ENCODE measurements around the gene AOX1. TPM values are rescaled to one million over a fixed set of nuclear protein-coding genes. Genes with fewer than 3 reads are reported as not detected.
"Not testable (repeated sequence)": the region's sequence is repeated elsewhere in the genome, so short reads cannot be mapped to it uniquely, and the experiment has no call there.

Gene AOX1
- total RNA-seq, 2 donors from 2014 or later, result 0.17 to 0.26 TPM

DNA sequence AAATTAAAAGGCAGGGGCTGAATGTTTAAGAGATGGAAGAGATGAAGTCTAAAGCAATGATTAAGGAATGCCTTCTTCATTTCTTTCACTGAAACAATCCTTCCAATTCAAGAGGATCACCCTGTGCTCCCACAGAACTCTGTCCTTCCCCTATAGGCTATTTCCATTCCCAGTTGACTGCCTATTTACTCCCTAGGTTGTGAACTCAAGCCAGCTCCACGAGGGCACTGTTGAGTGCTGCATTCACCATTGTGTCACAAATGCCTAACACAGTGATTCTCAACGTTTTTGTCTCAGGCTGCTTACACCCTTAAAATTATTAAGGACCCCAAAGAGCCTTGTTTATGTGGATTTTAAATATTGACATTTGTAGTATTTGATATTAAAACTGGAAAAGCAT, 112.4 kb downstream of the AOX1 start:
- Mint-ChIP-seq H3K4me3 (no peak overlapping the region), H3K27me3 (peaks cover 0 to 6% of the 10 kb centered on the region in 2 donors), H3K4me1 (ENCODE audit: low read depth in 2 of 2) (peaks cover 0 to 17% of the 10 kb centered on the region in 2 donors), H3K27ac (no peak overlapping the region), H3K9me3 (no peaks in the 10 kb centered on the region), H3K36me3 (no peaks in the 10 kb centered on the region)
- no peak for DNase-seq (ENCODE audit: low spot score)
- ATAC-seq, result no peak

DNA sequence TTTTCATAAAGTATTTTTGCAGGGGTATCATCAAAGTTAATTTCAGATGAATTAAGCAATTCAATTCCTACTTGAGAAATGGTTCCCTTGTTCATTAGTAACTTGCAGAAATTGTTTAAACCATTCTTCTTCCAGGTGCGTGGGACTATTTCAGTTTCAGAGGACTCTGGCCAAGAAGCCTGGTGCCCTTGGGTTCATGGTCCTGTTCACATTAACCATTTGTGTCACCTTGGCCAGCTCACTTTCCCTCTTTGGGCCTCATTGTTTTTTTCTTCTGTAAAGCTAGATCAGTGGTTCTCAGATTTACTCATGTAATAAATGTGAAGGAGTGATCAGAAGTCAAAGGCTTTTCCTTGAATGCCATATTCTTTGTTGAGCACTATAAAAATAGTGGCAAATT, 113.5 kb downstream of the AOX1 start:
- peaks cover 7% of the 10 kb centered on the region for H3K36me3 Mint-ChIP-seq
- peaks cover 0 to 14% of the 10 kb centered on the region in 2 donors for H3K27me3 Mint-ChIP-seq
- H3K4me1 Mint-ChIP-seq (ENCODE audit: low read depth in 2 of 2), result peaks cover 6 to 26% of the 10 kb centered on the region in 2 donors
- no peak overlapping the region for H3K4me3 Mint-ChIP-seq
- ATAC-seq, result no peak
- H3K27ac Mint-ChIP-seq, result no peak overlapping the region
- H3K9me3 Mint-ChIP-seq, result no peaks in the 10 kb centered on the region
- no peak for DNase-seq (ENCODE audit: low spot score)

DNA sequence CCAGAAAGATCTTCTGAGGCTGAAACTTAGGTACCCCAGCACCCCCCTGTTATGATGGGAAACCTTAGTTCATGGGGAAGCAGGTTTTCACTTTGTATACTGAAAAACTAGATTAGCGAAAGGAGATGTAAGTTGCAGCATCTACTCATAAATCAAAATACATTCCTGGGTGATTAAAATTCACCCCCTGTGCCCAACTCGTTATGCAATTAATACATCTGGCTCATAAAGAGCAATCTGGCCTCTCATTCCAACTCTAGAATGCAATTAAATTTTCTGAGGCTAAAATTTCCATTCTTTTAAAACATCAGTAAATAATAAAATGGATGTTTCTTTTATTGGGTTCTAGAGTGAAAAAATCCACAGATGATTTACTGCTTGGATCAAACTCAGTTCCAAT, 115.0 kb downstream of the AOX1 start:
- DNase-seq (ENCODE audit: low spot score) (no peak), ATAC-seq (no peak)
- H3K36me3 Mint-ChIP-seq, result peaks cover 7% of the 10 kb centered on the region
- H3K4me1 Mint-ChIP-seq (ENCODE audit: low read depth in 2 of 2), result peaks cover 6 to 35% of the 10 kb centered on the region in 2 donors
- H3K27ac Mint-ChIP-seq, result no peak overlapping the region
- no peaks in the 10 kb centered on the region for H3K9me3 Mint-ChIP-seq
- H3K4me3 Mint-ChIP-seq, result no peak overlapping the region
- peaks cover 0 to 18% of the 10 kb centered on the region in 2 donors for H3K27me3 Mint-ChIP-seq

DNA sequence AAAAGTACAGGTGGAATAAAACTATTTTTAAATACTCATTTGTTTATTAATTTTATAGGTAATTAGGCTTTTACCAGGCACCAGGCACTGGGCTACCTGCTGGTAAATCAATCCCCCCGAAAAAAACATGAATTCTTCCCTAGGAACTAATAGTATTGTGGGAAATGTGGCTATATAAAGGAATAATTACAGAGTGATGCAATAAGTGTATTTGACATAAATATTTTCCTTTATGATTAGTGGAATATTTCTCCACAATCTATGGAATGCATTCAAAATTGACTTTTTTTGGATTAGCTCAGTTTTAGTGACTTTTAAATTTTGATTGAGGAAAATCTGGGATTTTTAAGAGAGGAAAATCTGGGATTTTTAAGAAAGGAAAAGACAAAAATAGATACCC, 116.2 kb downstream of the AOX1 start:
- Mint-ChIP-seq H3K27ac (peak overlapping the region in 1 of 2 donors; percentile 91), H3K9me3 (no peaks in the 10 kb centered on the region), H3K27me3 (peaks cover 0 to 20% of the 10 kb centered on the region in 2 donors), H3K4me1 (ENCODE audit: low read depth in 2 of 2) (peaks cover 6 to 41% of the 10 kb centered on the region in 2 donors), H3K36me3 (peaks cover 7% of the 10 kb centered on the region), H3K4me3 (no peak overlapping the region)
- no peak for DNase-seq (ENCODE audit: low spot score)
- ATAC-seq, result no peak

DNA sequence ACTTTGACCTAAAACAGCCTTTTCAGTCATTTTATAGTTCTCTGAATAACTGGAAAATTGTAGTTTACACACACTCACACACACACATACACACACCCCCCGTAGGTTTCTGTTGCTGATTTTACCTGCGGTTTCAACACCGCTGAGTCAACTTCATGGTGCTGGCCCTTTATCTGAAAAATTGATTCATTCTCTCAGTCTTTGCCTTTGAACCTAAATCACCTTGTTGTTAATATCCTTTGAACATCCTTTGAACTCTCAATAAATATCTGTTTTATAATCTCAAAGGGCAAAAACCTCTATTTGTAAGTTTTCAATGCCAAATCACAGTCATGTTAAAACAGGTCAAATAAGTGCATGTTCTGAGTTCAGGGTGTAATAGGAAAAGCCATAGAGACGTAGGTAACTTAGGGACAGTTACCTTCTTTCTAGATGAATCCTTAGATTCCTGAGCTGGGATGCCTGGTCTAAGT, 116.9 kb downstream of the AOX1 start:
- peaks cover 6 to 41% of the 10 kb centered on the region in 2 donors for H3K4me1 Mint-ChIP-seq (ENCODE audit: low read depth in 2 of 2)
- peaks cover 0 to 20% of the 10 kb centered on the region in 2 donors for H3K27me3 Mint-ChIP-seq
- peak overlapping the region; percentile 7 to 91 for H3K27ac Mint-ChIP-seq
- ATAC-seq, result no peak
- DNase-seq (ENCODE audit: low spot score), result no peak
- peak overlapping the region; percentile 40 for H3K4me3 Mint-ChIP-seq
- no peaks in the 10 kb centered on the region for H3K9me3 Mint-ChIP-seq
- H3K36me3 Mint-ChIP-seq, result peaks cover 7% of the 10 kb centered on the region

DNA sequence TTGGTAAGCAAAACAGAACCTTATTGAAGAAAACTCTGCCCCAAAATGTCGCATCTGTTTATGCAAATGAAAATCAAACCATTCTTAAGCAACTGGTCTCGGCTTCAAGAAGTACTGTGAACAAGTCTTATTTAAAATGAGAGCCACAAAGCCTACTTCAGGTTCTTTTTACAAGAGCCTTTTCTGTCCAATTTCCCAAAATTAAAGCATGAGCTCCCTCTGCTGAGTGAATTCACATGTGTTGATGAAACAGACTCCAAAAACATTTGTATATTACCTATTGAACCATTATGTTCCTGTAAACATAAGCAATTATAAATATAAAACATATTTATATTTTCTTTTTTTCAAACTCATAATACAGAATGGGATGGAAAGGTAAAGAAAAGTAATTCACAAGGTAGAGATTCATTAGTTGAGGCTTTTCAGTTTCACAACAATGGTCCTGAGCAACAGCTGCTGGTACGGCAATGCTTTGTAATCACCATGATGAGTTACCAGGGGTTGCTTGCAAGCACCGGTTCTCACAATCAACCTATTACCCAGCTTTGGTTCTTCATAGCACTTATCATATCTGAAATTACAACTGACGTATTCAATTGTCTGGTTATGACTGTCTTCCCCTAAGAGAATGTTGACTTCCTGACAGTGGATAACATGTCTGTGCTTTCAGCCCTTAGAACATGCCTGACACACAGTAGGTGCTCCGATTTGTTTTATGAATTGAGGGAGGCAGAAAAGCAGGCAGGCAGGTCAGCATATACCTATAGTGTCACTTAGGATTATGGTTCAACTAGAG, 117.5 kb downstream of the AOX1 start:
- H3K36me3 Mint-ChIP-seq, result peaks cover 7% of the 10 kb centered on the region
- DNase-seq (ENCODE audit: low spot score) (no peak), ATAC-seq (peak; percentile 68 to 91)
- peak overlapping the region; percentile 63 to 91 for H3K27ac Mint-ChIP-seq
- peak overlapping the region; percentile 77 for H3K4me3 Mint-ChIP-seq
- H3K9me3 Mint-ChIP-seq, result no peaks in the 10 kb centered on the region
- H3K4me1 Mint-ChIP-seq (ENCODE audit: low read depth in 2 of 2), result peaks cover 7 to 44% of the 10 kb centered on the region in 2 donors
- H3K27me3 Mint-ChIP-seq, result peaks cover 0 to 21% of the 10 kb centered on the region in 2 donors

DNA sequence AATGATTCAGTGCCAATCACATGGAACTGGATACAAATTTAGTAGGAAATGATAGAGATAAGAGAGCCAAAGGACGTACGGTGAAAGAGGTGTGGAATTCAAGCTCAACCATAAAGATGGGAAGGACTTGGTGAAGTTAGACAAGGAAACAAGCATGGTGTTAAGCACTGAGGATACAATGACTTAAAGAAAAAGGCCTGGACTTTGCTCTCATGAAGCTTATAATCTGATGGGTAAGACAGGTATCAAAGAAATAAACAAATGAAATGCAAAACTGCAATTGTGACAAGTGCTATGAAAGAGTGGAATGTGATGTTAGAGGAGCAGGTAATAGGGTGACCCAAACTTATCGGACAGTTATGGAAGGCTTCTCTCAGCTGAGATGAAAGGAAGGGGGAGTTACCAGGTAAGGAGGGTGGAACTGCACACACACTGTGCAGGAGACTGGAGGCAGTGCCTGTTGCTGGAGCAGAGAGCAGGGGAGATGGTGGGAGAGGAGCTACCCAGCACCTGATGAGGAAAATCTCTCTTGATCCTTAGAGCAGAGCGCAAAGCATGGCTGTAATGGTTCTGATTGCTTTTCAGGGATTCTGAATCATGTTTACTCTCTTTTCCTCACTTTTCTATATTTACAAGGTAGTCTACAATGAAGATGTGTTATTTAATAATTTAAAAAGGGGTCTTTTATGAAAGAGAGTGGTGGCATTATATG, 118.3 kb downstream of the AOX1 start:
- H3K36me3 Mint-ChIP-seq, result peaks cover 7% of the 10 kb centered on the region
- peaks cover 9 to 44% of the 10 kb centered on the region in 2 donors for H3K4me1 Mint-ChIP-seq (ENCODE audit: low read depth in 2 of 2)
- no peak for DNase-seq (ENCODE audit: low spot score)
- no peaks in the 10 kb centered on the region for H3K9me3 Mint-ChIP-seq
- H3K4me3 Mint-ChIP-seq, result peak overlapping the region; percentile 77
- peak overlapping the region; percentile 63 to 91 for H3K27ac Mint-ChIP-seq
- peaks cover 0 to 23% of the 10 kb centered on the region in 2 donors for H3K27me3 Mint-ChIP-seq
- ATAC-seq, result no peak

DNA sequence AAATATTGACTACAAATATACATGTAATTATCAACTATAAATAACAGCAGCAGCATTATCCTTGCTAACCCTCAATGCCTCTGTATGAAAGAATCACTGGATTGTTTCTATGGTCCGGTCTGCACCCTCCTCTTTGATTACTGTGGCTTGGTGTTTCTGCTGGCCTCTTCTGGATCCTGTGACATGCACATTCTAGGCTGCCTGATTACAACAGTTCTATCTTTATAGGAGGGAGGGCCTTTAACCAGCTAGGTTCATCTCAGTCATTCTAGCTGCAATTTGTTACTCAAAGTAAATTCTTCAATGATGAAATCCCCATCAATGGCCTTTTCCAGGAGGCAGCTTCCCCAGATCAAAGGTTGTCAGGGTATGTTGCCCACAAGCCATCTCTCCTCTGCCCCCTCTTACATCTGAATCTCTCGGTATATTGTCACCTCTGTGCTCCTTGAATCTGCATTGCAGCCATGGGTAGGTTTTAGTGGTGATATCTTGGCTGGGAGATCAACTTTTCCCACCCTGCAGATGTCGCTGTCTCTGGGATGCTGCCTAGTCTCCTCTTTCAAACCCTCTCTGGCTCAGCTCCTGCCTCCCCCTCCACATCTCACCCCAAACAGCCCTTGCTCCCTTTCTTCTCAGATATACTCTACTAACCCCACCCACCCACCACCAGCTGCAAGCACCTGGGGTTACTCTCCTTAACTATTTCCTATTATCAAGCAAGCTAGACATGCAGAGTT, 119.7 kb downstream of the AOX1 start:
- Mint-ChIP-seq H3K27me3 (peaks cover 0 to 22% of the 10 kb centered on the region in 2 donors), H3K9me3 (no peaks in the 10 kb centered on the region), H3K4me3 (no peak overlapping the region), H3K27ac (peak overlapping the region; percentile 63 to 91), H3K4me1 (ENCODE audit: low read depth in 2 of 2) (peaks cover 9 to 37% of the 10 kb centered on the region in 2 donors), H3K36me3 (peaks cover 7% of the 10 kb centered on the region)
- DNase-seq (ENCODE audit: low spot score) (no peak), ATAC-seq (no peak)

DNA sequence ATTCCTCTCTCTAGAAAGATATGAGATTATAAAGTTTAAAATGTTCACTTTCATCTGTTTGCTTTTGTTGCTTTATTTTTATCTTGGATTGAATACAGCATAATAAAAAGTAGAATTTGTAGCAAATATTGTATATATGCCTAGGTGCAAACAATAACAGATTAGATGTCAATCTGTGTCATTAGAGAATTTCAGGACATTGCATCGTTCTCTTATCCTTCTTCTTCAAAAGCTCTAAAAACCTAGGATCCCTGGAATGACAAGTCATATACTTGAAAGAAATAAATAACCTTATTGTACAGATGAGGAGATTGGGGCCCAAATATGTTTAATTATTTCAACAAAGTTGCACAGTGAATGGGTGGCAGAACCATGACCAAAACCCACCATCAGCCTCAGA, 123.1 kb downstream of the AOX1 start:
- no peak overlapping the region for H3K4me3 Mint-ChIP-seq
- DNase-seq (ENCODE audit: low spot score) (no peak), ATAC-seq (no peak)
- peak overlapping the region in 1 of 2 donors; percentile 100 for H3K27ac Mint-ChIP-seq
- peaks cover 2% of the 10 kb centered on the region for H3K36me3 Mint-ChIP-seq
- peaks cover 0 to 15% of the 10 kb centered on the region in 2 donors for H3K27me3 Mint-ChIP-seq
- peaks cover 19 to 43% of the 10 kb centered on the region in 2 donors for H3K4me1 Mint-ChIP-seq (ENCODE audit: low read depth in 2 of 2)
- no peaks in the 10 kb centered on the region for H3K9me3 Mint-ChIP-seq

DNA sequence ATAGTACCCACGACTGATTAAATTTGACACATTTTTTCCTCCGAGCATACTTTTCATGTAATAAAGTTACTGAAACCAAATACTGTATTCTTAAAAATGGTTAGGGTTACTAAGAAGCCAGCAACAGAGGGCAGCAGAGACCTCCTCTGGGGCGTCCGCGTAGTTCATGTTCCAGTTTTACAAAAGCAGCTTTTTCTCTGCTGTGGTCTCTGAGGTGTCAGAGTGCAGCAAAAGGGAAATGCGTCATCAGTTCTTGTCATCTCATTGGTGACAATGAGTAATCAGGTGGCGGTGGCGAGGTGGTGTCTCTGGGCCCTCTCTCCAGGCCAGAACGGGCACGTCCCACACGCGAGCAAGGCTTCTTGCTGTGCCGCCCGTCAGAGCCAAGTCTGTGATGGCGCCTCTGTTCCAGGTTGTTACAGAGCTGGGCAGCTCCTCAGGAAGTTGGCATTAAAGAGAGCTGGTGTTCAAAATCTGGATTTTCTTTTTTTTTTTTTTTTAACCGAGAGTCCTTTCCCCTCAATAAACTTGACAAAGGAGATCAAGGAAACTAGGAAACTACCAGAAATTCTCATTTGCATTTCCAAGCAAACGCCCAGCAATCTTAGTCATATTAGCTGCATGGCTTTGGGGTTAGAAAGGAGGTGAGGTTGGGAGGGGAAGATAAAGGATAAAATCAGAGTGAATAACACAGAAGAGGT, 127.3 kb downstream of the AOX1 start:
- peaks cover 0 to 5% of the 10 kb centered on the region in 2 donors for H3K27me3 Mint-ChIP-seq
- H3K4me1 Mint-ChIP-seq (ENCODE audit: low read depth in 2 of 2), result peaks cover 27 to 29% of the 10 kb centered on the region in 2 donors
- H3K9me3 Mint-ChIP-seq, result no peaks in the 10 kb centered on the region
- peak overlapping the region; percentile 99 to 100 for H3K27ac Mint-ChIP-seq
- ATAC-seq (peak; percentile 99 to 100), DNase-seq (ENCODE audit: low spot score) (peak; percentile 98)
- H3K4me3 Mint-ChIP-seq, result peak overlapping the region; percentile 83
- H3K36me3 Mint-ChIP-seq, result no peaks in the 10 kb centered on the region

DNA sequence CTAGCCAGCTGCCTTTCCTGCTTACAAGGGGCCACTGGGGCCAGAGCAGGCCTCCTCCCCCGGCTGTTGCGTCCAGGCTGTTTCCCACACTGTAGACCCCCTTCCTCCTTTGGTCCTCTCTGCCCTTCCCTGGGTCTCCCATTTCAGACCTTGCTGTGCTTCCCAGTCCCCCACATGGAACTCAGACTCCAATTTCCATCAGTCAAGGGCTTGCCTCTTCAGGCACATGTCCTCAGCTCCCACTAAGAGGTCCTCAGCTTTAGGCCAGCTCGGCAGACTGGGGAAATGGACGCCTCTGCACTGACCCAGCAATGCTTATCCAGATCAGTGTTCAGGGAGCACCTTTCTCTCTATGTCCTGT, 127.9 kb downstream of the AOX1 start:
- ATAC-seq, result no peak
- Mint-ChIP-seq H3K27ac (peak overlapping the region; percentile 99 to 100), H3K4me1 (ENCODE audit: low read depth in 2 of 2) (peaks cover 24 to 25% of the 10 kb centered on the region in 2 donors), H3K9me3 (no peaks in the 10 kb centered on the region), H3K27me3 (peaks cover 5 to 6% of the 10 kb centered on the region in 2 donors), H3K4me3 (peak overlapping the region; percentile 83), H3K36me3 (peaks cover 5% of the 10 kb centered on the region)
- no peak for DNase-seq (ENCODE audit: low spot score)

DNA sequence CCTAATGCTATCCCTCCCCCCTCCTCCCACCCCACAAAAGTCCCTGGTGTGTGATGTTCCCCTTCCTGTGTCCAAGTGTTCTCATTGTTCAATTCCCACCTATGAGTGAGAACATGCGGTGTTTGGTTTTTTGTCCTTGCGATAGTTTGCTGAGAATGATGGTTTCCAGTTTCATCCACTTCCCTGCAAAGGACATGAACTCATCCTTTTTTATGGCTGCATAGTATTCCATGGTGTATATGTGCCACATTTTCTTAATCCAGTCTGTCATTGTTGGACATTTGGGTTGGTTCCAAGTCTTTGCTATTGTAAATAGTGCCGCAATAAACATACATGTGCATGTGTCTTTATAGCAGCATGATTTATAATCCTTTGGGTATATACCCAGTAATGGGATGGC, 129.2 kb downstream of the AOX1 start:
- H3K36me3 Mint-ChIP-seq; H3K27ac Mint-ChIP-seq; ATAC-seq; H3K4me3 Mint-ChIP-seq; H3K9me3 Mint-ChIP-seq; DNase-seq (ENCODE audit: low spot score): not testable (repeated sequence)
- peaks cover 15 to 17% of the 10 kb centered on the region in 2 donors for H3K27me3 Mint-ChIP-seq
- peaks cover 24 to 25% of the 10 kb centered on the region in 2 donors for H3K4me1 Mint-ChIP-seq (ENCODE audit: low read depth in 2 of 2)

DNA sequence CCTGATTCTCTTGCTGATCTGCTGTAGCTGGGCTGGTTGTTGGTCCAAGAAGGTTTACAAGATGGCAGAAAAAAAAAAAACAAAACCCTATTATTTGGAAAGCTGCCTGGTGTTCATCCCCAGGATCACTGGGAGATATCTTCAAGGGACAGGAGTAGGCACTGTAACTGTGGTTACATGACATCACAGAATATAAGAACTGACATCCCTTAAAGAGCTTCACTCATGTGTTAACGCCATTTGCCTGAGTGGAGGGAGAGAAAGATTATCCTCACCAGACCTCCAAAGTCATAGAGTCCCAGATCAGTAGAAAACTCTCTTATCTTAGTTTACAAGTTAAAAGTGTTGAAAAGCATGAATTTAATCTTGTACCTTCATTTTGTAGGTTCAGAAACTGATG, 130.6 kb downstream of the AOX1 start:
- no peak overlapping the region for H3K4me3 Mint-ChIP-seq
- H3K36me3 Mint-ChIP-seq, result peaks cover 10% of the 10 kb centered on the region
- peaks cover 13 to 17% of the 10 kb centered on the region in 2 donors for H3K27me3 Mint-ChIP-seq
- H3K4me1 Mint-ChIP-seq (ENCODE audit: low read depth in 2 of 2), result peaks cover 24 to 25% of the 10 kb centered on the region in 2 donors
- H3K9me3 Mint-ChIP-seq, result no peaks in the 10 kb centered on the region
- ATAC-seq, result no peak
- H3K27ac Mint-ChIP-seq, result peak overlapping the region; percentile 42 to 85
- no peak for DNase-seq (ENCODE audit: low spot score)

Measured in natural killer cell treated with Interleukin-12 subunit alpha and Interleukin-12 subunit beta and Interleukin-15 and Interleukin-18, amount 100 ng/mL, for 72 hours (primary cell).